Measurements from ENCODE around the gene PUDP.

DNA sequence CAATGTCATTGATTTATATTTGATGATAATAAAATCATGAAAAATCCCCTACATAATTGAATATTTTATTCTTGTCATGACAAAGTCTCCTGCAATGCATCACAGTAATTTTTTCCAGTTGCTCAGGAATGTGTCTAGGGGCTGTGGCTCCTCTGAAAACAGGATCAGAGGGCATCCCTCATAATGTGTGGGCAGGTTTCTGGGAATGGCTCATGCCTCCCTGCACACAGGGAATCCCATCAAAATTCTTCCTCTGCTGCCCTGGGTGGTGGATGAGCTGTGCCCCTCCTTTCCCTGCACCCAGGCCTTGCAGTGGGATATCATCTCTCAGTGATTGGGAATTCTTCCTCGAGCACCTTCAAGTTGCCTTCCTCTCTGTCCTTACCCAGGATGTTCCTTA is 20.4 kb upstream of the PUDP start:
- TF ChIP-seq EZH2 (IDR thresholded peaks at IDR 0.05) (no peak), POLR2AphosphoS5 (IDR thresholded peaks at IDR 0.05; ENCODE audit: borderline replicate concordance, low read depth, low read length) (no peak), FOXP2 (optimal IDR thresholded peaks at IDR 0.05; ENCODE audit: control extremely low read depth, extremely low read length, insufficient read depth) (no peak)

All from SK-N-MC (cell line).